Stimulated activated CD4-positive, alpha-beta T cell treated with anti-CD3 and anti-CD28 coated beads, Interleukin-4, amount 100 ng/mL, for 24 hours (primary cell): ENCODE data around the gene PLEKHA4.

Experiments used
- DNase-seq: peaks from one replicate; pipeline ENCODE4 v3.0.0-alpha.2; 2020

The PLEKHA4 gene

GRCh38 chr19:48822514-48822913 lies 45.9 kb downstream of the PLEKHA4 start:
- DNase-seq: no peak

GRCh38 chr19:48821633-48822032 lies 46.8 kb downstream of the PLEKHA4 start:
- no peak for DNase-seq

GRCh38 chr19:48819366-48819816 lies 49.0 kb downstream of the PLEKHA4 start:
- DNase-seq: no peak

GRCh38 chr19:48818234-48818820 lies 50.1 kb downstream of the PLEKHA4 start:
- DNase-seq: no peak

- DNase-seq: no peak
Measured at GRCh38 chr19:48817585-48818124, 50.8 kb downstream of the PLEKHA4 start.

- DNase-seq: no peak
Measured at GRCh38 chr19:48815870-48816501, 52.4 kb downstream of the PLEKHA4 start.

- DNase-seq: no peak
Measured at GRCh38 chr19:48814895-48815294, 53.5 kb downstream of the PLEKHA4 start.

GRCh38 chr19:48813123-48813913 lies 55.1 kb downstream of the PLEKHA4 start:
- no peak for DNase-seq

GRCh38 chr19:48812094-48812929 lies 56.1 kb downstream of the PLEKHA4 start:
- peak; percentile 54 for DNase-seq

GRCh38 chr19:48810151-48810550 lies 58.3 kb downstream of the PLEKHA4 start:
- no peak for DNase-seq

GRCh38 chr19:48807590-48808308 lies 60.7 kb downstream of the PLEKHA4 start:
- no peak for DNase-seq

GRCh38 chr19:48806818-48807589 lies 61.4 kb downstream of the PLEKHA4 start:
- DNase-seq: no peak

GRCh38 chr19:48806518-48806817 lies 61.9 kb downstream of the PLEKHA4 start:
- DNase-seq: peak; percentile 49

- DNase-seq: no peak
Measured at GRCh38 chr19:48805452-48805851, 63.0 kb downstream of the PLEKHA4 start.

GRCh38 chr19:48804496-48804895 lies 63.9 kb downstream of the PLEKHA4 start:
- no peak for DNase-seq

- DNase-seq: no peak
Measured at GRCh38 chr19:48802623-48803022, 65.8 kb downstream of the PLEKHA4 start.

GRCh38 chr19:48799358-48800300 lies 68.8 kb downstream of the PLEKHA4 start:
- DNase-seq: no peak

- no peak for DNase-seq
Measured at GRCh38 chr19:48798937-48799336, 69.5 kb downstream of the PLEKHA4 start.

- no peak for DNase-seq
Measured at GRCh38 chr19:48797103-48797502, 71.3 kb downstream of the PLEKHA4 start.
